Measurements from ENCODE around the gene LYPD6. TPM values are rescaled to one million over a fixed set of nuclear protein-coding genes. Genes with fewer than 3 reads are reported as not detected.

The LYPD6 gene
- total RNA-seq, 4 donors from 2014 or later, result 0.85 to 2.1 (median 1.6) TPM; not detected in 1

DNA sequence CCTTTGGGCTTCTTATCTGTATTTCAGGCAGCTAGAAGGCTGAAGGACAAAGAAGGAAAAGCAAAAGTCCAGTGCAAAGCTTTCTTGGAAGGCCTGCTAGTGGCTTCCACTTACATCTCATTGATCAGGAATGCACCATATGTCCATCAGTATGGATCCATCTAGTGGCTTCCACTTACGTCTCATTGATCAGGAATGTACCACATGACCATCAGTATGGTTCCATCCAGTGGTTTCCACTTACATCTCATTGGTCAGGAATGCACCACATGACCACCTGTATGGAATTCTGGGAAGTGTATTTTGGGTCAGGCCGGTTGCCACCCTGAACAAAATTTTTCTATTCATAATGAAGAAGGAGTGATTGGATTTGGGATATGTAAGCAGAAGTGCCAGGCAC is 70.6 kb downstream of the LYPD6 start:
- TF ChIP-seq POLR2A (IDR thresholded peaks at IDR 0.05) (no peak), CTCF (IDR thresholded peaks at IDR 0.05) (no peak)
- no peaks in the 10 kb centered on the region for H3K27me3 ChIP-seq

DNA sequence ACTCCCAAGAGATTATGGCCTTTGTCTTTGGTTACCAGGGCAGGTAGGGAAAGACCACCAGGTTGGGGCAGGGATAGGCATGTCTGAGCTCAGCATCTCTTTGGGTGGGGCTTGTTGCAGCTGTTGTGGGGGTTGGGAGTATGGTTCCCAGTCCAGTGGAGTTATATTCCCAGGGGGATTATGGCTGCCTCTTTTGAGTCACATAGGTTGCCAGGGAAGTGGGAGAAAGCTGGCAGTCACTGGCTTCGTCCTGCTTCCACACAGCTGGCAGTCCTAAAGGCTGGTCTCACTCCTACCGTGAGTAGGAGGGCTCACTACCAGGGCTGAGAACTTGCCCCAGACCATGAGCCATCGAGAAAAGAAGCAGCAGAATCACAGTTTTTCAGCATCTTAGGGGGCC is 79.1 kb downstream of the LYPD6 start:
- no peak for TF ChIP-seq CTCF (IDR thresholded peaks at IDR 0.05)
- no peak for TF ChIP-seq POLR2A (IDR thresholded peaks at IDR 0.05)

More for the DNA sequence above, 70.6 kb downstream of the LYPD6 start:
- Histone ChIP-seq H3K9me3 (peaks cover 0 to 4% (median 0%) of the 10 kb centered on the region in 4 donors), H3K36me3 (no peaks in the 10 kb centered on the region), H3K4me1 (no peaks in the 10 kb centered on the region), H3K4me3 (no peak overlapping the region), H3K27ac (no peak overlapping the region)
- DNase-seq, result no peak

DNA sequence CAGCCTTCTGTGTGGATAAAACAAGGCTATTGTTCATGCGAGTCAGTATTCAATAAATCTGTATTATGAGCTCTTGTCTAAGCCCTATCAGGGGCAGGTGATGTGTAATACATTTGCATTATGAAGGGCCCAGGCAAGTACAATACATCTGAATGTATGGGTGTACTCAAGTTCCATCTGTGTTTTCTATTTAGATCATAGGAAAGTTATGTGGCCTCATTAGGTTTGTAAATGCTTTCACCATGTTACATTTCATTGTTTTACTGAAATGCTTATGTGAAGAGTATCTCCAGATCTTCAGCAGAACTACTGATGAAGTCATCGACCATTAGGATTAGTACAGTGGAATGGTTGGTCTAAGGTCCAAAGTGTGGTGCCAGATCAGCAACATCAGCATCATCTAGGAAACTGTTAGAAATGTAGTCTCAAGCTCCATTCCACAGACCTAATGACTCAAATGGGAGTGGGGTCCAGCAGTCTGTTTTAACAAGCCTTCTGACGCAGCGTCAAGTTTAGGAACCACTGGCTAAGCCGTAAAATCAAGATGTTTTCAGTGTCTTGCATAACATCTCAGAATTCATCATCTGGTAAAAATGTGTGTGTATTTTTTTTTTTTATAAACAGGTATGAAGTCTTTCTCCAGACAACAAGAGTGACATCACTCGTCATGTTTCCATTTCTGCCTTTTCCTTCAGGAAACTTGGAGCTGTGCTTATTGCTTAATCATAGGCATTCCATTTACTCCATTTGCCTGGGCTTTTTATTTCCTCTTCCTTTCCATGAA is 80.5 kb downstream of the LYPD6 start:
- no peaks in the 10 kb centered on the region for H3K4me1 ChIP-seq
- no peaks in the 10 kb centered on the region for H3K27me3 ChIP-seq
- no peaks in the 10 kb centered on the region for H3K36me3 ChIP-seq
- DNase-seq, result peak in 1 of 3 donors; percentile 47
- TF ChIP-seq POLR2A (IDR thresholded peaks at IDR 0.05) (no peak), CTCF (IDR thresholded peaks at IDR 0.05) (no peak)
- H3K4me3 ChIP-seq, result no peak overlapping the region
- no peaks in the 10 kb centered on the region for H3K9me3 ChIP-seq
- no peak overlapping the region for H3K27ac ChIP-seq

More for the DNA sequence above, 79.1 kb downstream of the LYPD6 start:
- Histone ChIP-seq H3K27ac (no peak overlapping the region), H3K4me3 (no peak overlapping the region), H3K4me1 (no peaks in the 10 kb centered on the region), H3K36me3 (no peaks in the 10 kb centered on the region), H3K27me3 (no peaks in the 10 kb centered on the region), H3K9me3 (no peaks in the 10 kb centered on the region)
- DNase-seq, result no peak

DNA sequence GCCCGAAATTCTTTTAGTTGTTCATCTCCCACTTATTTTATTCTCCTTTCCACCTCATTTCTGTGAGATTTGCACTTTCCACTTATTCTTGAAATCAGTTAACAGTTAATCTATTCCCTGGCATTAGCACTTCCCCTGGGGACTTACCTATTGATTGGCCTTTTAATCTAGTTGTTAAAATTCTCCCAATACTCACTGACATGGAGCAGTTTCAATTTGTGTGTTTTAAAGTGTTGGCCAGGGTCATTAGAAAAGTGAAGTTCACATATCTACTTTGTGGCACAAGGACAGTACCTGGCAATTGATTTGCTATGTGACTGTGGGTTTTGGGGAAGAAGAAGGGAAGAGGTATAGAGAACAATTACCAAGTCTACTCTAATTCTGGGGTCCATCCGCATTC is 83.1 kb downstream of the LYPD6 start:
- H3K36me3 ChIP-seq, result no peaks in the 10 kb centered on the region
- DNase-seq, result no peak
- no peak overlapping the region for H3K27ac ChIP-seq
- H3K27me3 ChIP-seq, result no peaks in the 10 kb centered on the region
- no peak overlapping the region for H3K4me3 ChIP-seq
- H3K4me1 ChIP-seq, result no peaks in the 10 kb centered on the region
- no peaks in the 10 kb centered on the region for H3K9me3 ChIP-seq
- TF ChIP-seq CTCF (IDR thresholded peaks at IDR 0.05) (no peak), POLR2A (IDR thresholded peaks at IDR 0.05) (no peak)

- H3K9me3 ChIP-seq, result no peaks in the 10 kb centered on the region
- H3K27ac ChIP-seq, result no peak overlapping the region
- DNase-seq, result no peak
- no peak for TF ChIP-seq POLR2A (IDR thresholded peaks at IDR 0.05)
- TF ChIP-seq CTCF (IDR thresholded peaks at IDR 0.05), result no peak
- no peak overlapping the region for H3K4me3 ChIP-seq
- H3K36me3 ChIP-seq, result no peaks in the 10 kb centered on the region
- peaks cover 0 to under 1% (median 0%) of the 10 kb centered on the region in 4 donors for H3K4me1 ChIP-seq
- no peaks in the 10 kb centered on the region for H3K27me3 ChIP-seq
Measured at GRCh38 chr2:149415086-149415485, 84.7 kb downstream of the LYPD6 start.

Measured in Peyer's patch (tissue), 4 donors.